H9 (cell line): ENCODE data around the gene MEF2C. TPM values are rescaled to one million over a fixed set of nuclear protein-coding genes. Genes with fewer than 3 reads are reported as not detected.

Source experiments
- DNase-seq: peaks from one replicate; pipeline ENCODE4 v3.0.0-alpha.2; 2017
- H2AFZ ChIP-seq: one replicate; pipeline ENCODE4 v1.6.1; 2013; ENCODE audit warnings: mild to moderate bottlenecking, low read length, control low read depth, moderate library complexity
- H2AK5ac ChIP-seq: 2 replicates; pipeline ENCODE4 v1.6.1; 2013; ENCODE audit warnings: low read length, control low read depth, mixed read lengths; ENCODE audit not compliant: insufficient read length
- H2BK120ac ChIP-seq: one replicate; pipeline ENCODE4 v1.6.1; 2013; ENCODE audit warnings: low read depth, mild to moderate bottlenecking, low read length, control low read depth, inconsistent platforms; ENCODE audit not compliant: poor library complexity, severe bottlenecking
- H2BK12ac ChIP-seq: 2 replicates; pipeline ENCODE4 v1.6.1; 2013; ENCODE audit warnings: low read length, control low read depth, mixed read lengths, low read depth; ENCODE audit not compliant: insufficient read length
- H2BK15ac ChIP-seq: 2 replicates; pipeline ENCODE4 v1.6.1; 2013; ENCODE audit warnings: low read depth, low read length, control low read depth
- H2BK20ac ChIP-seq: one replicate; pipeline ENCODE4 v1.6.1; 2013; ENCODE audit warnings: low read depth, mild to moderate bottlenecking, low read length, control low read depth, inconsistent platforms; ENCODE audit not compliant: poor library complexity, severe bottlenecking
- H2BK5ac ChIP-seq: 2 replicates; pipeline ENCODE4 v1.6.1; 2013; ENCODE audit warnings: low read length, control low read depth, mixed read lengths; ENCODE audit not compliant: insufficient read length
- H3K14ac ChIP-seq: 2 replicates; pipeline ENCODE4 v1.6.1; 2013; ENCODE audit warnings: low read length, control low read depth; ENCODE audit not compliant: insufficient read depth
- H3K18ac ChIP-seq: 2 replicates; pipeline ENCODE4 v1.6.1; 2013; ENCODE audit warnings: low read depth, mild to moderate bottlenecking, mixed read lengths, low read length, control low read depth; ENCODE audit not compliant: insufficient read length
- H3K23ac ChIP-seq: 2 replicates; pipeline ENCODE4 v1.6.1; 2013; ENCODE audit warnings: low read length, control low read depth, mixed read lengths, low read depth; ENCODE audit not compliant: insufficient read length
- H3K23me2 ChIP-seq: 2 replicates; pipeline ENCODE4 v1.6.1; 2013; ENCODE audit warnings: low read depth, mild to moderate bottlenecking, mixed read lengths, low read length, control low read depth; ENCODE audit not compliant: insufficient read length, poor library complexity, severe bottlenecking
- H3K27ac ChIP-seq: 2 replicates; pipeline ENCODE4 v1.5.1; 2013; ENCODE audit warnings: low read length, control low read depth, mixed read lengths, low read depth; ENCODE audit not compliant: insufficient read length
- H3K27me3 ChIP-seq: 2 replicates; pipeline ENCODE4 v1.6.1; 2013; ENCODE audit warnings: low read length, control low read depth, inconsistent platforms; ENCODE audit not compliant: insufficient read depth
- H3K4ac ChIP-seq: 2 replicates; pipeline ENCODE4 v1.6.1; 2013; ENCODE audit warnings: low read depth, mild to moderate bottlenecking, control low read depth, inconsistent platforms, low read length, moderate library complexity
- H3K4me1 ChIP-seq: 2 replicates; pipeline ENCODE4 v1.6.1; 2013; ENCODE audit warnings: low read length, control low read depth, inconsistent platforms; ENCODE audit not compliant: insufficient read depth
- H3K4me2 ChIP-seq: 2 replicates; pipeline ENCODE4 v1.6.1; 2013; ENCODE audit warnings: low read length, control low read depth, mixed read lengths; ENCODE audit not compliant: insufficient read length, insufficient read depth
- H3K56ac ChIP-seq: 2 replicates; pipeline ENCODE4 v1.6.1; 2013; ENCODE audit warnings: low read depth, mild to moderate bottlenecking, mixed read lengths, low read length, control low read depth; ENCODE audit not compliant: insufficient read length
- H3K79me1 ChIP-seq: 2 replicates; pipeline ENCODE4 v1.6.1; 2013; ENCODE audit warnings: low read depth, mild to moderate bottlenecking, moderate library complexity, low read length, control low read depth, inconsistent platforms; ENCODE audit not compliant: insufficient read depth, poor library complexity, severe bottlenecking
- H3K79me2 ChIP-seq: 2 replicates; pipeline ENCODE4 v1.6.1; 2013; ENCODE audit warnings: low read length, control low read depth, inconsistent platforms; ENCODE audit not compliant: insufficient read depth
- H3K9ac ChIP-seq: 2 replicates; pipeline ENCODE4 v1.6.1; 2013; ENCODE audit warnings: low read length, control low read depth, mixed read lengths; ENCODE audit not compliant: insufficient read length; ENCODE audit errors: extremely low read depth
- H3K9me3 ChIP-seq: one replicate; pipeline ENCODE4 v1.6.1; 2013; ENCODE audit warnings: low read depth, low read length, inconsistent platforms; ENCODE audit not compliant: control insufficient read depth
- H3T11ph ChIP-seq: one replicate; pipeline ENCODE4 v1.6.1; 2013; ENCODE audit warnings: mild to moderate bottlenecking, low read length, control low read depth, inconsistent platforms
- H4K20me1 ChIP-seq: one replicate; pipeline ENCODE4 v1.6.1; 2013; ENCODE audit not compliant: control insufficient read depth, insufficient read length, insufficient read depth
- H4K5ac ChIP-seq: 2 replicates; pipeline ENCODE4 v1.6.1; 2013; ENCODE audit warnings: low read depth, mild to moderate bottlenecking, mixed read lengths, low read length, control low read depth; ENCODE audit not compliant: insufficient read length
- H4K8ac ChIP-seq: replicated peaks from 2 replicates; pipeline ENCODE4 v1.6.1; 2013; ENCODE audit warnings: low read length, control low read depth, mixed read lengths, low read depth; ENCODE audit not compliant: insufficient read length
- H4K91ac ChIP-seq: 2 replicates; pipeline ENCODE4 v1.6.1; 2013; ENCODE audit warnings: low read depth, mild to moderate bottlenecking, moderate library complexity, mixed read lengths, low read length, control low read depth; ENCODE audit not compliant: insufficient read length
- H3K27ac Mint-ChIP-seq, 3 experiments: 2 replicates in 2 of 3; 3 replicates in 1 of 3; pipeline ENCODE4 v1.8.0; 2020 to 2021; ENCODE audit warnings: mixed read lengths in 3 of 3, mild to moderate bottlenecking in 1 of 3, moderate library complexity in 1 of 3
- H3K27me3 Mint-ChIP-seq: 2 replicates; pipeline ENCODE4 v1.8.0; 2021; ENCODE audit warnings: low read depth, mild to moderate bottlenecking, moderate library complexity, mixed read lengths
- H3K36me3 Mint-ChIP-seq, 3 experiments: 2 replicates in 2 of 3; 3 replicates in 1 of 3; pipeline ENCODE4 v1.8.0; 2020 to 2021; ENCODE audit warnings: low read depth in 3 of 3, mixed read lengths in 3 of 3; ENCODE audit not compliant: insufficient read depth in 1 of 3
- H3K4me1 Mint-ChIP-seq, 2 experiments: 2 replicates each; pipeline ENCODE4 v1.8.0; 2020; ENCODE audit warnings: mixed read lengths in 2 of 2
- H3K4me3 Mint-ChIP-seq, 2 experiments: 2 replicates in 1 of 2; 3 replicates in 1 of 2; pipeline ENCODE4 v1.8.0; 2020 to 2021; ENCODE audit warnings: mild to moderate bottlenecking in 2 of 2, mixed read lengths in 2 of 2, moderate library complexity in 1 of 2
- H3K9me3 Mint-ChIP-seq, 2 experiments: 2 replicates in 1 of 2; 3 replicates in 1 of 2; pipeline ENCODE4 v1.8.0; 2020; ENCODE audit warnings: mild to moderate bottlenecking in 2 of 2, mixed read lengths in 2 of 2, moderate library complexity in 1 of 2
- CTCF ChIP-seq: fragments of 200-600 bp; sonication (generic); conservative IDR thresholded peaks from 3 replicates; pipeline ENCODE4 v1.8.0; 2021; ENCODE audit warnings: antibody characterized with exemption, mild to moderate bottlenecking
- WGBS: extraction: QIAGEN DNeasy Blood & Tissue Kit; methylation state at CpG from one replicate; pipeline ENCODE4 v1.1.7; 2013; ENCODE audit warnings: missing lambda C conversion rate, low lambda C conversion rate, mixed read lengths; ENCODE audit not compliant: insufficient read length; ENCODE audit errors: extremely low coverage; 5-methylcytosine and 5-hydroxymethylcytosine counted together
- total RNA-seq: library from RNA; stranded (reverse); gene quantifications from 2 replicates; pipeline ENCODE4 v1.2.1, GENCODE V29; 2021

Gene MEF2C
- total RNA-seq, 1 experiment from 2014 or later: 0.11 TPM

DNA sequence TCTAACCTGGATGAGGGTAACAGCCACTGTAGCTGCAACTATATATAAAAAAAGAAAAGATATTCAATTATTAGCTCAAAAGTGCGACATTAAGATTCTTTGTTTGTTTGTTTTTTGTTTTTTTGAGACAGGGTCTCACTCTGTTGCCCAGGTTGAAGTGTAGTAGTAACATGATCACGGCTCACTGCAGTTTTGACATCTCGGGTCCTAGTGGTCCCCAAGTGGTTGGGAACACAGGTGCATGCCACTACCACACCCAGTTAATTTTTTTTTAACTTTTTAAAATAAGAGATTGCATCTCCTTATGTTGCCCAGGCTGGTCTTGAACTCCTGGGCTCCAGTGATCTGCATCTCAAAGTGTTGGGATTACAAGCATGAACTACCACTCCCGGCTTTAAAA lies 61.8 kb downstream of the MEF2C start:
- H2BK5ac ChIP-seq: no peak overlapping the region
- Mint-ChIP-seq H3K27me3 (no peaks in the 10 kb centered on the region), H3K4me3 (no peak overlapping the region), H3K36me3 (no peaks in the 10 kb centered on the region), H3K9me3 (no peaks in the 10 kb centered on the region), H3K4me1 (peaks cover 15 to 16% of the 10 kb centered on the region in 2 experiments), H3K27ac (no peak overlapping the region)
- H3K18ac ChIP-seq: no peak overlapping the region
- H3K23me2 ChIP-seq: no peaks in the 10 kb centered on the region
- no peak overlapping the region for H4K5ac ChIP-seq
- H3K4me2 ChIP-seq: no peak overlapping the region
- H2BK20ac ChIP-seq: no peak overlapping the region
- H3K9ac ChIP-seq: no peak overlapping the region
- H2BK12ac ChIP-seq: no peak overlapping the region
- H3K14ac ChIP-seq: no peak overlapping the region
- peaks cover 4% of the 10 kb centered on the region for H3K4me1 ChIP-seq
- TF ChIP-seq CTCF: no peak
- H3K27me3 ChIP-seq: no peaks in the 10 kb centered on the region
- H2AFZ ChIP-seq: no peak overlapping the region
- no peak overlapping the region for H4K91ac ChIP-seq
- DNase-seq: no peak
- no peak overlapping the region for H3K27ac ChIP-seq
- no peak overlapping the region for H3K23ac ChIP-seq
- no peak overlapping the region for H2AK5ac ChIP-seq
- H3K79me2 ChIP-seq: no peaks in the 10 kb centered on the region
- no peak overlapping the region for H2BK15ac ChIP-seq
- H3K9me3 ChIP-seq: no peaks in the 10 kb centered on the region
- no peak overlapping the region for H2BK120ac ChIP-seq
- no peak overlapping the region for H3T11ph ChIP-seq
- no peak overlapping the region for H4K8ac ChIP-seq
- H4K20me1 ChIP-seq: no peaks in the 10 kb centered on the region
- H3K56ac ChIP-seq: no peak overlapping the region
- H3K79me1 ChIP-seq: no peaks in the 10 kb centered on the region
- no peak overlapping the region for H3K4ac ChIP-seq
- WGBS: no CpG with 5 or more reads among the region's 4 CpGs
